IMR-90 (cell line): Measurements from ENCODE around the gene TNNC1. TPM values are rescaled to one million over a fixed set of nuclear protein-coding genes. Genes with fewer than 3 reads are reported as not detected.

ENCODE experiments used
- ATAC-seq: fragments of 200-7000 bp; cut with Tn5 transposase; 2 replicates; pipeline ENCODE4 v1.9.1; 2020; ENCODE audit warnings: low read depth, mild to moderate bottlenecking, moderate library complexity
- BruUV-seq: library from RNA; stranded (reverse); fragments of 400-500 nt; replicated peaks from 2 replicates; lab custom pipeline; 2021; lab: Mats Ljungman, UMichigan
- CTCF ChIA-PET: fragments of 300-600 bp; formaldehyde crosslinking; extraction: SDS; loops from one replicate; lab custom pipeline; 2021; ENCODE audit warnings: antibody characterized with exemption; lab: Yijun Ruan, JAX
- POLR2A ChIA-PET: fragments of 300-600 bp; sonication (Branson Sonifier 250); formaldehyde crosslinking; loops from one replicate; lab custom pipeline; 2022; ENCODE audit warnings: antibody characterized with exemption; ENCODE audit not compliant: unreplicated experiment; lab: Charles Lee
- DNase-seq: peaks from one replicate; pipeline ENCODE4 v3.0.0; 2013
- H2AFZ ChIP-seq: replicated peaks from 2 replicates; pipeline ENCODE3; 2013; ENCODE audit warnings: low read length, mild to moderate bottlenecking; ENCODE audit not compliant: poor library complexity
- H2AK5ac ChIP-seq: 2 replicates; pipeline ENCODE4 v1.6.1; 2013; ENCODE audit warnings: low read depth, low read length, inconsistent platforms
- H2AK9ac ChIP-seq: replicated peaks from 2 replicates; pipeline ENCODE3; 2013; ENCODE audit warnings: mild to moderate bottlenecking, low read depth, low read length, moderate library complexity; ENCODE audit not compliant: poor library complexity
- H2BK120ac ChIP-seq: 2 replicates; pipeline ENCODE4 v1.6.1; 2013; ENCODE audit warnings: low read depth, low read length, inconsistent platforms
- H2BK15ac ChIP-seq: 3 replicates; pipeline ENCODE4 v1.6.1; 2013; ENCODE audit warnings: low read depth, low read length, inconsistent platforms
- H2BK20ac ChIP-seq: 2 replicates; pipeline ENCODE4 v1.6.1; 2013; ENCODE audit warnings: low read depth, mild to moderate bottlenecking, inconsistent platforms, low read length, moderate library complexity
- H2BK5ac ChIP-seq: 2 replicates; pipeline ENCODE4 v1.6.1; 2013; ENCODE audit warnings: mild to moderate bottlenecking, low read depth, low read length, inconsistent platforms; ENCODE audit not compliant: poor library complexity, severe bottlenecking
- H3K14ac ChIP-seq: replicated peaks from 2 replicates; pipeline ENCODE4 v1.6.1; 2013; ENCODE audit warnings: low read depth, low read length, inconsistent platforms
- H3K18ac ChIP-seq: 2 replicates; pipeline ENCODE4 v1.6.1; 2013; ENCODE audit warnings: low read depth, low read length, control low read depth
- H3K23ac ChIP-seq: 2 replicates; pipeline ENCODE4 v1.6.1; 2013; ENCODE audit warnings: low read depth, low read length, inconsistent platforms
- H3K27ac ChIP-seq: 2 replicates; pipeline ENCODE4 v1.5.1; 2013; ENCODE audit warnings: mild to moderate bottlenecking, control low read depth, low read length; ENCODE audit not compliant: insufficient read depth
- H3K27me3 ChIP-seq: 2 replicates; pipeline ENCODE4 v1.6.1; 2013; ENCODE audit warnings: low read length; ENCODE audit not compliant: control insufficient read depth, insufficient read depth
- H3K36me3 ChIP-seq: 2 replicates; pipeline ENCODE4 v1.6.1; 2013; ENCODE audit warnings: low read length, mixed read lengths; ENCODE audit not compliant: control insufficient read depth, insufficient read depth
- H3K4ac ChIP-seq: 2 replicates; pipeline ENCODE4 v1.6.1; 2013; ENCODE audit warnings: low read depth, low read length, inconsistent platforms
- H3K4me1 ChIP-seq: 2 replicates; pipeline ENCODE4 v1.6.1; 2013; ENCODE audit warnings: low read length, mixed read lengths; ENCODE audit not compliant: control insufficient read depth, insufficient read depth
- H3K4me2 ChIP-seq: 2 replicates; pipeline ENCODE4 v1.6.1; 2013; ENCODE audit warnings: low read depth, mild to moderate bottlenecking, control low read depth, low read length, moderate library complexity
- H3K4me3 ChIP-seq: 2 replicates; pipeline ENCODE4 v1.5.1; 2013; ENCODE audit warnings: low read depth, mild to moderate bottlenecking, control low read depth, low read length, moderate library complexity; ENCODE audit not compliant: insufficient read depth
- H3K56ac ChIP-seq: 2 replicates; pipeline ENCODE4 v1.6.1; 2013; ENCODE audit warnings: low read length, inconsistent platforms; ENCODE audit not compliant: insufficient read depth; ENCODE audit errors: extremely low read depth
- H3K79me1 ChIP-seq, 2 experiments: 2 replicates each; pipeline ENCODE4 v1.6.1; 2013; ENCODE audit warnings: low read length in 2 of 2, inconsistent platforms in 1 of 2, low read depth in 1 of 2
- H3K9ac ChIP-seq: 2 replicates; pipeline ENCODE4 v1.6.1; 2013; ENCODE audit warnings: low read depth, low read length, control low read depth
- H3K9me1 ChIP-seq: 2 replicates; pipeline ENCODE4 v1.6.1; 2013; ENCODE audit warnings: low read length, inconsistent platforms; ENCODE audit not compliant: insufficient read depth
- H3K9me3 ChIP-seq: 2 replicates; pipeline ENCODE4 v1.6.1; 2013; ENCODE audit warnings: low read length; ENCODE audit not compliant: control insufficient read depth, insufficient read depth
- H4K20me1 ChIP-seq: 2 replicates; pipeline ENCODE4 v1.6.1; 2013; ENCODE audit warnings: low read length, inconsistent platforms; ENCODE audit not compliant: insufficient read depth
- H4K5ac ChIP-seq: 2 replicates; pipeline ENCODE4 v1.6.1; 2013; ENCODE audit warnings: mild to moderate bottlenecking, low read depth, low read length, control low read depth
- H4K8ac ChIP-seq, 2 experiments: 2 replicates each; pipeline ENCODE4 v1.6.1; 2013; ENCODE audit warnings: low read depth in 2 of 2, low read length in 2 of 2, control low read depth in 1 of 2, inconsistent platforms in 1 of 2
- H4K91ac ChIP-seq: 2 replicates; pipeline ENCODE4 v1.6.1; 2013; ENCODE audit warnings: low read depth, low read length, inconsistent platforms; ENCODE audit not compliant: insufficient read depth
- BHLHE40 ChIP-seq: fragments of 150-350 bp; IDR thresholded peaks from 2 replicates; pipeline ENCODE4 v1.6.1; 2016; ENCODE audit warnings: mild to moderate bottlenecking, low read depth, low read length
- CHD1 ChIP-seq: IDR thresholded peaks from 2 replicates; pipeline ENCODE4 v1.6.1; 2012; ENCODE audit warnings: low read depth, low read length, improper control_type of control experiment
- CTCF ChIP-seq: conservative IDR thresholded peaks from 2 replicates; pipeline ENCODE4 v1.5.1; 2012; ENCODE audit warnings: mild to moderate bottlenecking, low read depth, low read length, improper control_type of control experiment
- FOS ChIP-seq: fragments of 150-350 bp; IDR thresholded peaks from 2 replicates; pipeline ENCODE4 v1.6.1; 2016; ENCODE audit warnings: low read depth, low read length
- MAZ ChIP-seq: IDR thresholded peaks from 2 replicates; pipeline ENCODE4 v1.6.1; 2012; ENCODE audit warnings: low read depth, mild to moderate bottlenecking, low read length, improper control_type of control experiment, moderate library complexity, borderline replicate concordance
- MXI1 ChIP-seq: IDR thresholded peaks from 2 replicates; pipeline ENCODE4 v1.6.1; 2012; ENCODE audit warnings: low read depth, mild to moderate bottlenecking, low read length, moderate library complexity, borderline replicate concordance
- NFE2L2 ChIP-seq: fragments of 150-350 bp; IDR thresholded peaks from 2 replicates; pipeline ENCODE4 v1.6.1; 2016; ENCODE audit warnings: low read depth, mild to moderate bottlenecking, low read length
- POLR2A ChIP-seq: IDR thresholded peaks from 2 replicates; pipeline ENCODE4 v1.6.1; 2012; ENCODE audit warnings: mild to moderate bottlenecking, low read depth, low read length
- RAD21 ChIP-seq: IDR thresholded peaks from 2 replicates; pipeline ENCODE4 v1.6.1; 2012; ENCODE audit warnings: low read length, improper control_type of control experiment
- RCOR1 ChIP-seq: IDR thresholded peaks from 2 replicates; pipeline ENCODE4 v1.6.1; 2012; ENCODE audit warnings: mild to moderate bottlenecking, low read length, improper control_type of control experiment; ENCODE audit not compliant: insufficient replicate concordance
- RFX5 ChIP-seq: IDR thresholded peaks from 2 replicates; pipeline ENCODE4 v1.8.0; 2012; ENCODE audit warnings: low read depth, mild to moderate bottlenecking, low read length, moderate library complexity
- SMC3 ChIP-seq: fragments of 150-350 bp; IDR thresholded peaks from 2 replicates; pipeline ENCODE4 v1.6.1; 2016; ENCODE audit warnings: low read depth, mild to moderate bottlenecking, antibody characterized with exemption, low read length, moderate library complexity
- USF2 ChIP-seq: fragments of 150-350 bp; IDR thresholded peaks from 2 replicates; pipeline ENCODE4 v1.6.1; 2017; ENCODE audit warnings: mild to moderate bottlenecking, antibody characterized with exemption, low read length, low read depth
- WGBS, 2 experiments: methylation state at CpG; one replicate each; pipeline versions ENCODE4 v1.1.5 to v1.1.7; 2013; ENCODE audit warnings: missing lambda C conversion rate in 2 of 2; ENCODE audit not compliant: insufficient read length in 1 of 2; ENCODE audit errors: extremely low coverage in 2 of 2; 5-methylcytosine and 5-hydroxymethylcytosine counted together
- dilution Hi-C: fragments of 300-500 bp; cut with HindIII; formaldehyde crosslinking; loops from one replicate; pipeline ENCODE4 v1.14.3; 2018; ENCODE audit warnings: low sequenced_read_pairs; ENCODE audit not compliant: unreplicated experiment
- in situ Hi-C: fragments of 300-500 bp; cut with MboI; formaldehyde crosslinking; loops from 3 replicates; pipeline ENCODE4 v1.14.3; 2019; ENCODE audit warnings: low sequenced_read_pairs, inconsistent platforms, mixed read lengths
- intact Hi-C: fragments of 100-400 bp; cut with micrococcal nuclease; formaldehyde crosslinking; loops from 2 replicates; pipeline ENCODE4 v1.10.0; 2022
- polyA plus RNA-seq, 3 experiments: library from polyadenylated mRNA; depleted of rRNA; stranded (reverse); fragments of >200 nt; gene quantifications; 2 replicates each; pipeline ENCODE4 v1.2.3, GENCODE V29; 2012; ENCODE audit warnings: low replicate concordance in 1 of 3
- total RNA-seq: library from RNA; depleted of rRNA; stranded (reverse); fragments of >200 nt; gene quantifications from 2 replicates; pipeline ENCODE4 v1.2.3, GENCODE V29; 2012
- TF ChIP-seq, protein P1 (sequence below): fragments of 150-350 bp; IDR thresholded peaks from 2 replicates; pipeline ENCODE4 v1.6.1; 2016; ENCODE audit warnings: low read depth, mild to moderate bottlenecking, low read length, moderate library complexity, borderline replicate concordance

TNNC1 gene
- total and polyA plus RNA-seq, 2 of the 4 experiments (the other 2 are of a cell fraction) = 1.3 to 4.6 TPM

DNA sequence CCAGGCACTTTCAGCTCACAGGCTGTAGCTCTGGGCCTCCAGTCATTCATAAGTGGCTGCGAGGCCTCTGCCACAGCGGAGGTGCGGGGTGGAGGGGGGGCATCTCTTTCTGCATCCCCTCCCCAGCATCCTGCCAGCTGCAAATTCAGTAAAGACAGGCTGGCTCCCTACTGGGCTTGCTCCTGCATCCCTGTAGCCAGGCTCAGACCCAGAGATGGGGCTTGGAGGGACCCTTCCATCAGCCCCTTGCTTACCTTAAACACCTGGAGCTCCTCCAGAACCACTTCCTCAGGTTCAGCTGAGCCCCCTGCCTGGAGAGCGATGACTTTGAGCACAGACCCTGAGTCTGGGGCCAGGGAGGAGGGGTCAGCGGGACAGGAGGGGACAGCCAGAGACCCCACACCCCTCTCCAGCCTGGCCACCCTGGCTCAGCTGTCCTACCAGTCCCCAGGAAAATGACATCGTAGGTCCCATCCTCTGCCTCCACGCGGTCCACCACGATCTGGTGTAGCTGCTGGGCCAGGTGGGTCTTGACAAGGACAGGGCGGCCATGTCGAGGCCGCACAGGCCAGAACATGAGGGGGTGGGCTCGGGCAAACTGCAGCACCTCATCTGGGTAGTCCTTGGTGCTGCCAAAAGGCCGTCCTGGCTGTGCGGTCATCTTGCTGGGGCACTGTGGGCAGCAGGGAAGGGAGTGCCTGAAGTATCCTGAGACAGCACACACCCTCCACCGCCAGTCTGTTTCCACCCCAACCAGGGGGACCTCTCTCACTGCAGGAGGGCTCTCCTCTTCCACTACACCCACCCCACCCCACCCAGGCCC is 14.2 kb downstream of the TNNC1 start:
- H3K4me1 ChIP-seq = peaks cover 8% of the 10 kb centered on the region; the same call in 1 of the 2 replicates
- ChIA-PET CTCF (interaction anchor here (0.7 kb wide), 1 partner anchor 159 kb away, joined by 3 read pairs; no protein-coding TSS in a partner anchor), POLR2A (no interaction called here)
- H3K23ac ChIP-seq = no peak overlapping the region
- no peak overlapping the region for H2BK20ac ChIP-seq
- no TSS peak for BruUV-seq
- no peaks in the 10 kb centered on the region for H3K36me3 ChIP-seq
- intact Hi-C loops = no loop called here
- H3K9me1 ChIP-seq = no peaks in the 10 kb centered on the region
- H3K27ac ChIP-seq = no peak overlapping the region
- ATAC-seq (no peak), DNase-seq (no peak)
- H3K4ac ChIP-seq = no peak overlapping the region
- H3K9me3 ChIP-seq = no peaks in the 10 kb centered on the region
- H3K56ac ChIP-seq = no peak overlapping the region
- no peak overlapping the region for H2AFZ ChIP-seq
- no peak overlapping the region for H4K8ac ChIP-seq
- H3K4me2 ChIP-seq = no peak overlapping the region
- in situ Hi-C loops = no loop called here
- H3K27me3 ChIP-seq = peaks cover 5% of the 10 kb centered on the region; the same call in 1 of the 2 replicates
- no peak overlapping the region for H2AK9ac ChIP-seq
- dilution Hi-C loops = no loop called here
- no peak overlapping the region for H4K91ac ChIP-seq
- no peaks in the 10 kb centered on the region; the same call in 1 of the 2 replicates for H4K20me1 ChIP-seq
- no peak overlapping the region for H2BK120ac ChIP-seq
- no peak overlapping the region for H2BK5ac ChIP-seq
- no peaks in the 10 kb centered on the region for H3K79me1 ChIP-seq
- H3K14ac ChIP-seq = no peak overlapping the region
- H3K9ac ChIP-seq = no peak overlapping the region
- H2AK5ac ChIP-seq = no peak overlapping the region
- no peak overlapping the region for H3K18ac ChIP-seq
- H3K4me3 ChIP-seq = no peak overlapping the region
- 96% methylated on average over 4 of the region's 16 CpGs; no CpG with 5 or more reads in 1 of the 2 experiments for WGBS, 2 experiments
- H2BK15ac ChIP-seq = no peak overlapping the region
- no peak for TF ChIP-seq RAD21
- no peak for TF ChIP-seq BHLHE40
- no peak for TF ChIP-seq RCOR1
- no peak for TF ChIP-seq MXI1
- no peak for TF ChIP-seq FOS
- TF ChIP-seq USF2 = no peak
- no peak for TF ChIP-seq POLR2A
- no peak for TF ChIP-seq RFX5
- no peak for TF ChIP-seq CTCF
- TF ChIP-seq MAZ = no peak
- no peak for TF ChIP-seq CHD1
- TF ChIP-seq NFE2L2 = no peak
- TF ChIP-seq, protein P1, sequence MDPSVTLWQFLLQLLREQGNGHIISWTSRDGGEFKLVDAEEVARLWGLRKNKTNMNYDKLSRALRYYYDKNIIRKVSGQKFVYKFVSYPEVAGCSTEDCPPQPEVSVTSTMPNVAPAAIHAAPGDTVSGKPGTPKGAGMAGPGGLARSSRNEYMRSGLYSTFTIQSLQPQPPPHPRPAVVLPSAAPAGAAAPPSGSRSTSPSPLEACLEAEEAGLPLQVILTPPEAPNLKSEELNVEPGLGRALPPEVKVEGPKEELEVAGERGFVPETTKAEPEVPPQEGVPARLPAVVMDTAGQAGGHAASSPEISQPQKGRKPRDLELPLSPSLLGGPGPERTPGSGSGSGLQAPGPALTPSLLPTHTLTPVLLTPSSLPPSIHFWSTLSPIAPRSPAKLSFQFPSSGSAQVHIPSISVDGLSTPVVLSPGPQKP = no peak
- TF ChIP-seq SMC3 = no peak
- no peak overlapping the region for H4K5ac ChIP-seq
